Suprapubic skin (tissue), 3 donors: ENCODE measurements around the gene CCNG1.
A peak's percentile ranks its signal among the peaks of the same experiment; 100 is the strongest.

Experiments
- CTCF ChIP-seq, 2 donors: fragments of 200-600 bp in 1 of 2; fragments of 450-650 bp in 1 of 2; sonication (generic) in 1 of 2; IDR thresholded peaks; one replicate each; pipeline ENCODE4 v1.5.1; 2016 to 2019; ENCODE audit warnings: antibody characterized with exemption in 2 of 2, mild to moderate bottlenecking in 1 of 2, moderate library complexity in 1 of 2
- EP300 ChIP-seq: sonication (generic); formaldehyde crosslinking; IDR thresholded peaks from one replicate; pipeline ENCODE4 v1.6.1; 2017; ENCODE audit warnings: antibody characterized with exemption
- POLR2A ChIP-seq, 2 donors: fragments of 450-650 bp; IDR thresholded peaks; one replicate each; pipeline ENCODE4 v1.6.1; 2017; ENCODE audit warnings: antibody characterized with exemption in 2 of 2, mild to moderate bottlenecking in 2 of 2, moderate library complexity in 2 of 2

- TF ChIP-seq CTCF (IDR thresholded peaks at IDR 0.05) (no peak), EP300 (no peak), POLR2A (IDR thresholded peaks at IDR 0.05) (peak in 1 of 2 donors; percentile 73)
Observed at GRCh38 chr5:163459819-163460561, 22.6 kb downstream of the CCNG1 start, which contains the start of gene NUDCD2.
